ENCODE data around the gene BTG3. TPM values are rescaled to one million over a fixed set of nuclear protein-coding genes. Genes with fewer than 3 reads are reported as not detected.

The BTG3 gene
- total and polyA plus RNA-seq, 9 donors, result 16.7 to 181 (median 24.5) TPM

DNA sequence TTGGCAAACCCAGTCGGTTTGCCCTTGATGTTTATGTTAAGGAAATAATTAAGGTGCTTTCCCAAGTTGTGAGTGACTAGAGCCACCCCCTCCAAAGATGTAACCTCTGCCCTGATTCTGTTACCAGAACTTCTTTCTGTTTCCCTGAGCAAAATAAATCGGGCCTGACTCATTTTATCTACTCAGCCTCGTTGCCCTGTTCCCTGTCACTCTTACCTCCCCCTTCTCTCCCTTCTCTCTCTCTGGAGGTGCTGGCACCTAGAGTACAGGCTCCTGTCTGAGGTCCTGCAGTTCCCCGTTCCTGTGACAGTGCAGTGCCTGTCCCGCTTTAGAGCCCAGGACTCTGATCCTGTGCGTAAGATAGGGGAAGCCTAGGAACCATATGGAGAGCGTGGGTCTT, 64.4 kb downstream of the BTG3 start:
- no peak overlapping the region for H3K4me3 ChIP-seq
- H3K9me3 ChIP-seq, result no peaks in the 10 kb centered on the region
- no peak for DNase-seq
- no peaks in the 10 kb centered on the region for H3K4me1 ChIP-seq (ENCODE audit: insufficient read depth)
- no peaks in the 10 kb centered on the region for H3K36me3 ChIP-seq
- H3K27me3 ChIP-seq, result no peaks in the 10 kb centered on the region
- intact Hi-C loops (cut with DNase I), result no loop called here
- TF ChIP-seq CTCF (IDR thresholded peaks at IDR 0.05), result no peak
- H3K27ac ChIP-seq, result no peak overlapping the region
- 66 to 80% (median 70%) methylated on average over 7 of the region's 7 CpGs for WGBS, 3 donors

DNA sequence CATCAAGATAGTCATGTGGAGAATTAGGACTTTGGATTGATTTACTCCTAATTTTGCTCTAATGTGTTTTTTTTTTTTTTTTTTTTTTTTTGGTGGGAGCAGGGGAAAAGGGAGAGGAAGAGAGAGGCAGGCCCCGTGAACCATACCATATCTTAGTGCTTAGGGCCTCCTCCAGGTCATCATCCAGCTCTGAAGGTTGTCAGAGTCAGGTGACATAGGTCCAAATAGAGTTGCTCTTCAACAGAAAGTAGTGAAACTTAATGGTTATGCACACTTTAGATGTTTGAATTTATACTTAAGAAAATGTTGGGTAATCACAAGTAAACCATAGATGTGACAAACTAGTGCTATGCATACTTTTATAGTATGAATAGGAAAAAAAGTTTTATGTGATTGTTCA, 67.7 kb downstream of the BTG3 start:
- H3K4me1 ChIP-seq (ENCODE audit: insufficient read depth), result no peaks in the 10 kb centered on the region
- no peaks in the 10 kb centered on the region for H3K36me3 ChIP-seq
- H3K27ac ChIP-seq, result no peak overlapping the region
- TF ChIP-seq EP300 (IDR thresholded peaks at IDR 0.05), result no peak
- TF ChIP-seq POLR2A (IDR thresholded peaks at IDR 0.05), result no peak
- no peak for TF ChIP-seq CTCF (IDR thresholded peaks at IDR 0.05)
- DNase-seq, result no peak
- no peaks in the 10 kb centered on the region for H3K27me3 ChIP-seq
- WGBS, 3 donors, result 90 to 100% (median 96%) methylated on average over 1 of the region's 1 CpG
- intact Hi-C loops (cut with DNase I), result no loop called here
- no peak overlapping the region for H3K4me3 ChIP-seq
- H3K9me3 ChIP-seq, result no peaks in the 10 kb centered on the region

Small RNA genes within 50 kb of the gene (small RNA-seq; reads per million reads assigned to genes)
- gene RF00019, result not detected

Other genes with a start within 250 kb of the BTG3 start
- 10 to 100 TPM in 1 of 7 donors, 1 to 10 TPM in 5, under 1 TPM in 1; 0.13 to 40.7 (median 1.5) TPM for gene CXADR, start 99.9 kb downstream of the BTG3 start, total RNA-seq
- gene CXADR, start 99.9 kb downstream of the BTG3 start, polyA plus RNA-seq, result 1 to 10 TPM in 1 of 2 donors, under 1 TPM in 1; 0.33 to 1.4 TPM
- gene C21orf91, start 206.5 kb upstream of the BTG3 start, total RNA-seq, result 10 to 100 TPM in 5 of 7 donors, 1 to 10 TPM in 2; 7.4 to 19.2 (median 15.7) TPM
- gene C21orf91, start 206.5 kb upstream of the BTG3 start, polyA plus RNA-seq, result 1 to 10 TPM; 5.3 to 8.4 TPM